Kidney (tissue), 14 donors: ENCODE data around the gene ISG20L2. TPM values are rescaled to one million over a fixed set of nuclear protein-coding genes. Genes with fewer than 3 reads are reported as not detected.
A peak's percentile ranks its signal among the peaks of the same experiment; 100 is the strongest.

Source experiments
- DNase-seq, 5 donors: peaks; one replicate each; pipeline ENCODE4 v3.0.0-alpha.2; 2013 to 2020
- FAIRE-seq: peaks from 2 replicates; lab custom pipeline; 2012; peaks lifted over from hg19 to GRCh38; lab: Jason Lieb, UNC
- H3K27ac ChIP-seq, 2 donors: one replicate each; pipeline ENCODE4 v1.7.0; 2013; ENCODE audit warnings: low read depth in 2 of 2, low read length in 2 of 2, inconsistent platforms in 1 of 2
- H3K27me3 ChIP-seq: one replicate; pipeline ENCODE4 v1.7.1; 2013; ENCODE audit warnings: low read length, inconsistent platforms; ENCODE audit not compliant: control insufficient read depth, insufficient read depth
- H3K36me3 ChIP-seq, 3 donors: one replicate each; pipeline versions ENCODE4 v1.7.0 to v1.7.1; 2013; ENCODE audit warnings: low read length in 3 of 3, control low read depth in 1 of 3, inconsistent platforms in 1 of 3; ENCODE audit not compliant: insufficient read depth in 3 of 3, control insufficient read depth in 2 of 3
- H3K4me1 ChIP-seq, 3 donors: one replicate each; pipeline versions ENCODE4 v1.7.0 to v1.7.1; 2013; ENCODE audit warnings: low read length in 3 of 3, inconsistent platforms in 1 of 3, low read depth in 1 of 3; ENCODE audit not compliant: control insufficient read depth in 2 of 3, insufficient read depth in 2 of 3
- H3K4me3 ChIP-seq, 3 donors: one replicate each; pipeline versions ENCODE4 v1.7.0 to v1.8.1; 2013; ENCODE audit warnings: low read length in 3 of 3, control low read depth in 1 of 3, inconsistent platforms in 1 of 3
- H3K9ac ChIP-seq, 3 donors: one replicate each; pipeline versions ENCODE4 v1.7.0 to v1.7.1; 2013; ENCODE audit warnings: low read length in 3 of 3, control low read depth in 1 of 3, inconsistent platforms in 1 of 3
- H3K9me3 ChIP-seq, 3 donors: one replicate each; pipeline versions ENCODE4 v1.7.0 to v1.7.1; 2013; ENCODE audit warnings: low read length in 3 of 3, control low read depth in 1 of 3, inconsistent platforms in 1 of 3; ENCODE audit not compliant: control insufficient read depth in 2 of 3, insufficient read depth in 1 of 3
- CTCF ChIP-seq: IDR thresholded peaks from 3 replicates; pipeline ENCODE4 v1.5.1; 2012; ENCODE audit warnings: mild to moderate bottlenecking, moderate library complexity, borderline replicate concordance; ENCODE audit not compliant: insufficient read depth; ENCODE audit errors: extremely low read depth
- intact Hi-C: fragments of 100-400 bp; cut with DNase I; formaldehyde crosslinking; loops from one replicate; pipeline ENCODE4 v1.11.1; 2022
- polyA plus RNA-seq: library from polyadenylated mRNA; stranded (reverse); fragments of 350-450 nt; fragmentation: Illumina TruSeq; extraction: RNeasy Lipid Tissue Mini Kit (QIAGEN cat#74804); gene quantifications from one replicate; pipeline ENCODE4 v1.2.3, GENCODE V29; 2014; ENCODE audit warnings: low read depth, low replicate concordance; ENCODE audit not compliant: insufficient read depth
- total RNA-seq: library from RNA; stranded (reverse); fragmentation: NEBNext Ultra II Directional; extraction: Animal tissue kit (Norgen Biotek cat#: 25700); gene quantifications from one replicate; pipeline ENCODE4 v1.2.1, GENCODE V29; 2021
- donor health status: control.
- donor health status: control.
- donor health status: control.
- donor health status: control.
- donor health status: control.
- donor health status: DM: yes; HTN: yes; CAD: no.
- donor health status: Normal renal cell carcinoma (clear cell type).

Gene ISG20L2
- total and polyA plus RNA-seq, 2 donors from 2014 or later, result 13.3 to 23.3 TPM

GRCh38 chr1:156708218-156708661, 20.3 kb downstream of the ISG20L2 start:
- no peak for FAIRE-seq
- intact Hi-C loops, result no loop called here
- Histone ChIP-seq H3K36me3 (no peaks in the 10 kb centered on the region), H3K9me3 (no peaks in the 10 kb centered on the region), H3K4me1 (peaks cover 0 to 11% (median 0%) of the 10 kb centered on the region in 3 donors), H3K27me3 (no peaks in the 10 kb centered on the region), H3K9ac (no peak overlapping the region), H3K27ac (no peak overlapping the region), H3K4me3 (no peak overlapping the region)
- TF ChIP-seq CTCF, result no peak
- DNase-seq, result peak in 1 of 5 donors; percentile 58

DNA sequence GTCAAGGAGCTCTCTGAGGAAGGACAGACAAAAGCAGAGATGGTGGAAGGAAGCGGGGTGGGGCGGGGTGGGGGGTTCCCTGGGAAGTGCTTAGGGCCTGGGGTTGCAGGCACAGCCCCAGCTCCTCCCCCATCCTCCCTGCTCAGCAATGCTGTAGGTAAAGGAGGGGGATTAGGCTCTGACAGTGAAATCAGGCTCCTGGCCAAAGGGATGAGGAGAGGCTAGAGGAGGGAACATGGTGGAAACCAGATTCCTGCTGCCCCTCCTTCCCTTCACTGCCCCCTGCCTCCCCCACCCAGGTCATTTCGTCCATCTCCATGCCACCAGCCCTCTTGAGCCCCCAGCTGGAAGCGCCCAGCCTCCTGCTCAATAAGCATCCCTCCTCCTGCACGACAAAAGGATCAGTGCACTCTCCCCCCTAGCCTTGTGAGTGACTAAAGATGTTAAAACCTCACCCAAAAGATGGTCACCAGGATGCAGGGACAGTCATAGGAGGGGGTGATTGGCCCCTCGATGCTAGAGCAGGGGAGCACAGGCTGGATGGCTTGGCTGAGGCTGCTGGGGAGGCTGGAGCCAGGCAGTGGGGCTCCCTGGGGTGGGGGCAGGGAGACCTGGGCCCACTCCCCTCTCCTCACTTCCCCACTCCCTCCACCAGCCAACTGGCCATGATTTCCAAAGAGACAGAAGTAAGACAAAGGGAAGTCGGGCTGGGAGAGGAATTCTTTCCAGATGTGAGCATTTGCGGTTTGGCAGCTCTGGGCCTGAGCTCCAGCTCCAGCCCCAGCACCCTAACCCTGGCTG, 20.9 kb downstream of the ISG20L2 start:
- H3K9ac ChIP-seq, result no peak overlapping the region
- FAIRE-seq, result no peak
- H3K4me1 ChIP-seq, result peaks cover 0 to 11% (median 0%) of the 10 kb centered on the region in 3 donors
- no peak overlapping the region for H3K27ac ChIP-seq
- H3K36me3 ChIP-seq, result no peaks in the 10 kb centered on the region
- intact Hi-C loops, result no loop called here
- TF ChIP-seq CTCF, result no peak
- H3K4me3 ChIP-seq, result no peak overlapping the region
- no peaks in the 10 kb centered on the region for H3K27me3 ChIP-seq
- DNase-seq, result peak in 3 of 5 donors; percentile 67 to 76 (median 70)
- no peaks in the 10 kb centered on the region for H3K9me3 ChIP-seq

DNA sequence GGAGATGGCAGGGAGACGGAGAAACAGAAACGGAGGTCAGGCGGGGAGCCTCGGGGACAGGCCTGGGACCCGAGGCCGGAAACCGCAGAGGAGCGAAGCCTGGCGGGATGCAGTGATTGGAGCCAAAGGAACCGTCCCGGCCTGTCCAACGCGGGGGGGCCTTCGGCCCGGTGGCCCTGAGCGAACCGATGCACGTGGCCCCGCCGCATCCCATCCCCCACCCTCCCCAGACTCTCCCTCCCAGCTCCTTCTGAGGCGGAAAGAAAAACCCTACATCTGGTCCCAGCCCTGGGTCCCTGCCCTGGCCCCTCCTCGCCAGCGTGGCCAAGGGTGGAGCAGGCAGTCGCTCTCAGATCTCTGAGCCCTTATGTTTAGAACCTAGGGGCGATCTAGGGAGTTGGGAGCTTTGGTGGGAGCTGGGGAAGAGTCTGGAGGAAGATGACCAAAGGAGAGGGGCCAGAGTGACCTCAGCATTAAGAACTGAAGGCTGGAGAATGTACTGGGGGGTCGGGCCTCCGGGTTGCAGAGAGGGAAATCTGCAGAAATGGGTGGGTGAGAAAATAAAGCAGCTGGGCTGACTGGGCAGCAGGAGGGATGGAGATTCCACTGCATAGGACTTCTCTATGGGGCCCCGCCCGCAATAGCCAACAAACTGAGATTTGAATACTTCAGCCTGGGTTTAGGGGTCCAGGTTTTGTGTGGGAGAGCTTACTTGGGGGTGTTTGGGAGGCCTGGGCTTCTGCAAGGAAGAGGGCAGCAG, 21.7 kb downstream of the ISG20L2 start:
- Histone ChIP-seq H3K27ac (no peak overlapping the region), H3K36me3 (no peaks in the 10 kb centered on the region), H3K9ac (peak overlapping the region in 1 of 3 donors; percentile 62), H3K27me3 (no peaks in the 10 kb centered on the region), H3K4me3 (peak overlapping the region in 2 of 3 donors; percentile 15 to 50), H3K9me3 (no peaks in the 10 kb centered on the region), H3K4me1 (peaks cover 0 to 11% (median 0%) of the 10 kb centered on the region in 3 donors)
- intact Hi-C loops, result no loop called here
- TF ChIP-seq CTCF, result no peak
- DNase-seq (peak; percentile 81 to 92 (median 89)), FAIRE-seq (no peak)
